Measurements from ENCODE around the gene ZNF185.

Gene ZNF185

DNA sequence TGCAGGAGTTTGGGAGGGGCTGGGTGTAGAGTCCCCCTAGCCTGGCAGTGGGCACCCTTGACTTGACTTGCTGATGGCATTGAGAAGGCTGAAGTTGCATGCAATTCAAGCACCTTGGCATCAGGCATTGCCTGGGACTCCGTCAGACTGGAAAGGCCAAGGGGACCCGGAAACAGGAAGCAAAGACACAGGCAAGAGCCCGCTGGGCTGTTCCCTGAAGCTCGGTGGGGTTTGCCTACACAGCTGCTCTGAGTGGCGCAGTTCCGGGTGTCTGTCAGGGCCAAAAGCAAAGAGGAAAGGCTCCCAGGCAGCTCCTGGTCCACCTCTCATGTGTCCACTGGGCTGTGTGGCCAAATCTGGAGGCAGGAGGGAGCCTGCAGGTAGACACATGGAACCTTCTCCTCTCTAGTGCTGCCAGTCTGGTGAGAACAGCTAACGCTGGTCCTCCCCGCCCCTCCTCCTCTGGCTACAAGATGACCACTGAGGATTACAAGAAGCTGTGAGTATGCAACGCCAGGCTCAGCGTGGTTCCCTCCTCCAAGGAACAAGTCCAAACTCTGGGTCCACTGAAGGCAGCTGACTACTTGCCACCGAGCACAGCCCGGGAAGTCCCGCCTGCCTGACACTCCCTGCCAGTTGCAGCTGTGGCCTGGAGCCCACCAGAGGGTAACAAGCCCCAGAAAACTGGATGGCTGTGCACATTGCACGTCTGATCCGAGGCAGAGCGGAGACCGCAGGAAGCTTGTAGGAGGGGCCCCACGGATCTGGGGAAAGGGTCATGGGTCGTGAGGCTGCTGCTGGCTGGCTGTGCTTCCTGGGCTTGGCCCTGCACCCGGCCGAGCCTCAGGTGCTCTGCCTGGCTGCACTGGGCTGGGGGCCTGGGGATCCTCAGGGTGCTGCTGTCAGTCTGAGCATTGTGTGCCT is 20.1 kb downstream of the ZNF185 start:
- no peak for DNase-seq (ENCODE audit: low spot score)

DNA sequence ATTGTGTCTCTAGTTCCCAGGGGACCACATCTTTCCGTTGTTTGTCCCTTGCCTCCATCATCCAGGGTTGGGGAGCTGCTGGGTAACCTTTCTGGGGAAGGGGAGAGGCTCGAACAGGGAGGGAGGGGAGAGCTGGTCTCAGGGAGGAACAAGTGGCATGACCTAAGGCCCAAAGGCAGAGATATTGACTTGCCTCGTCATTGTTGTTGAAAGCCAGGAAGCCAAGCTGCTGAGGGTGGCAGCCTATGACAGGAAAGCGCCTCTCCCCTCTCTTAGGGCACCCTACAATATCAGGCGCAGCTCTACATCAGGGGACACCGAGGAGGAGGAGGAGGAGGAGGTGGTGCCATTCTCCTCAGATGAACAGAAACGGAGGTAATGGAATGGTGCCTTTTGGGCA is 20.8 kb downstream of the ZNF185 start:
- DNase-seq (ENCODE audit: low spot score) = no peak

DNA sequence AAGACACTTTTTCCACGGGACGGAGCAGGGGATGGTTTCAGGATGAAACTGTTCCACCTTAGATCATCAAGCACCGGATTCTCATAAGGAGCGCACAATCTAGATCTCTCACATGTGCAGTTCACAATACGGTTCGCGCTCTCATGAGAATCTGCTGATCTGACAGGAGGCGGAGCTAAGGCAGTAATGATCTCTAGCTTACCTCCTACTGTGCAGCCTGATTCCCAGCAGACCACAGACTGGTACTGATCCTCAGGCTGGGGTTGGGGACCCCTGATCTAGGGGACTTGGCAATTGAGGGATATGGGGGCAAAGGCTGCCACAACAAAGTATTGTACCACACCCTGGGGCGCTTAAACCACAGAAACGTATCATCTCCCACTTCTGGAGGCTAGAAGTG is 25.7 kb downstream of the ZNF185 start:
- no peak for DNase-seq (ENCODE audit: low spot score)

DNA sequence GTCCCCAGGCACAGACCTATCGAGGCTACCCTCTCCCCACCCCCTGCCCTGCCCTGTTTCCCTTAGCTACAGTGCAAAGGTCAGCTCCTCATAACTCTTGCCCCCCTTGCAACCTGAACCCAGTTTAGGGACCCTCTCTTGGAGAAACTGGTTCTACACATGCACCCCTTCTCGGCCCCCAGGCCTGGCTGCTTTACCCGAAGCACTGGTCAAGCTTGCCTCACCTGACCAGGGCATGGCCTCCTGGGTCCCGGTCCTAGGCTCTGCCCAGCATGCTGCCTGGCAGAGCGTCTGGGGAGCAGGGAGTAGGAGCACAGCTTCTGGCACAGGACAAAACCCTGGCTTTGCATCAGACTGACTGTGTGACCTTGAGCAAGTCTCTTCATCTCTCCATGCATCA is 28.0 kb downstream of the ZNF185 start:
- no peak for DNase-seq (ENCODE audit: low spot score)

DNA sequence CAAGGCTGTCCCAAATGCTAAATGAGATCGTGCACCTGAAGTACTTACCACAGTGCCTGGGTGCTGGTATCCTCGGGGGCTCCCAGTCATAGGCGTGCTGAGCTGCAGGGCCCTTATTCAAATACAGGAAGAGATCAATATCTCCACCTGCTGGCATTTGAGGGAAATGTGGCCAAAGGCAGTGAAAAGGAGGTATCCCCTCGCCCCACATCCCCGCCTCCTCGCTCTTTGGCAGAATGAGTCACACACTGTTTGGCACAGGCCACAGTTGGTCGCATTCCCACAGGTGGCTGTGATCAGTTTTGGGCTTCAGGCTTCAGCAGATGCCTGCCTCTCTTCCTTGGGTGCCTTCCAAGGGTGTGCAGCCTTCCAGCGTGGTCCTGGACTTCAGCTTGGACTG is 28.4 kb downstream of the ZNF185 start:
- DNase-seq (ENCODE audit: low spot score) = peak; percentile 37

DNA sequence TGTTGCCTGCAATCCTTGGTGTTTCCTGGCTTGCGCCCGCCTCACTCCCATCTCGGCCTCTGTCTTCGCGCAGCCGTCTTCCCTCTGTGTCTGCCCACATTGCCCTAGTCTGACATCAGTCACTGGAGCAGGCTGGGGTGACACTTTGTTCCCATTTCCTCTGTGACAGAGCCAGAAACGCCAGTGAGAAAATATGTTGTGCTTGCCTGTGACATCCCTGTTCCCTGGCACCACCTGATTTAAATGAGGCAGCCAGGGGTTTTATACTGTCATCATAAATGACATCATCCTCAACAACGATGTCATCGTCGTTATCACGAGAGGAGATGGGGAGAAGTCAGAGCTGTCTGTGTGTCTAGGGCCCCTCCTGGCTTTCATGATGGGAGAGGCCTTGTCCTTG is 29.1 kb downstream of the ZNF185 start:
- no peak for DNase-seq (ENCODE audit: low spot score)

DNA sequence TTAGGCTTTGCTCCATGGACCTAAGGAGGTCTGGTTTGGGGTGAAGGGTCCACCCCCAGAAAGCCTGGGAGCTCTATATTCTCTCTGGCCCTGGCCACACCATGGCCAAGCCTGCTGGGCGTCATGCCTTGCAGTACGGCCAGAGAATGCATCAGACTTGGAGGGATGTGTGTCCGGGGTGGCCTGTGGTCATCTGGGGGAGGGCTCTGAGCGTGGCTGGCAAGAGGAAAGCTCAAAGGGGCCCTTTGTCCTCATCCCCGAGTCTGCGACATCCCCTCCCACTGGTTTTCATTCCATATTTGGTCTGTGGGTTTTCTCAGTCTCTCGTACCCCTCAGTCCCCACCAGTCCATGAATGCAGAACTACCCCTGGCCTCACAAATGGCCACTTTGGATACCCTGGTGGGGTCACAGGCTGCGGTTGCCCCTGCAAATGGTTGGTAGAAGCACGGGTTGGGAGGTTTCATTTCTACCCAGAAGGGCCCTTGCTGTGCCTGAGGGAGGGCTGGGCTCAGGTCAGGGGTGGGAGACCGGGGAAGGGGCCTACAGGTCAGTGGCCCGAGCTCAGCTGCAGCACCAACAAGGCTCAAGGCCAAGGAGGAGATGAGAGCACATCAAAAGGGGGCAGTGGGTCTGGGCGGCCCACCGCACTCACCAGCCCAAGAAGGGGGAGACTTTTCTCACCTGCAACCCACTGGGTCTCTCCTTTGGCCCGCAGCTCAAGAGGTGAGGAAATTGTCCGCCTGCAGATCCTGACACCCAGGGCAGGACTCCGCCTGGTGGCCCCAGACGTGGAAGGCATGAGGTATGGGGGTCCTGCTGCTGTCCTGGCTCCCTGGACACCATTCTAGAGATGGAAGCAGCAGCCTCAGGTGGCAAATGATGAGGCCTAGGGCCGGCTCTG is 30.2 kb downstream of the ZNF185 start:
- DNase-seq (ENCODE audit: low spot score) = no peak

DNA sequence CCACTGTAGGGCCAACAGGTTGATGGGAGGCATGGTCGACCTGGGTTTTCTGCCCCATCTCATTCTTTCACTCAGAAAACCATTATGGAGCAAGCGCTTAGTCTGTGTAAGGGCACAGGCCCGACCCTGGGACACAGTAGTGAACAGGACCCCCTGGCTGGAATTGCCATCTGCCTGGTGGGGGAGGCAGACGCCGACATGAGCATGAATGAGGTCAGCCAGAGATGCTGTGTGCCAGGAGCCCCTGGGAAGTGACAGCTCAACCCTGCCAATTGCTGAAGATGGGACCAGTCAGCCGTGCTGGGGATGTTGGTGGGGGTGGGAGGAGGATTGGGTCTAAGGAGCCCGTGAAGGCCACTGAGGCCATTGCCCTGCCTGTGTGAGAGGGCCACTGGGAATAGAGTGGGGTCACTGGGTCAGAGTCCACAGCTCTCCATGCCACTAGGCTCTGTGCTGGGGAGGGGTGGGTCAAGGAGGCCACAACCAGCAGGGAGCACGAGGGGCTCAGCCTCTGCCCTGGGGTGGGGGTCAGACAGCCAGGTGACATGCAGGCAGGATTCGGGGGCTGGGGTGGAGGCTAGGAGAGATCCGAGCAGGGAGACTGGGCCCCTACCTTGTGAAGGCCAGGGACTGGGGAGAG is 31.0 kb downstream of the ZNF185 start:
- no peak for DNase-seq (ENCODE audit: low spot score)

DNA sequence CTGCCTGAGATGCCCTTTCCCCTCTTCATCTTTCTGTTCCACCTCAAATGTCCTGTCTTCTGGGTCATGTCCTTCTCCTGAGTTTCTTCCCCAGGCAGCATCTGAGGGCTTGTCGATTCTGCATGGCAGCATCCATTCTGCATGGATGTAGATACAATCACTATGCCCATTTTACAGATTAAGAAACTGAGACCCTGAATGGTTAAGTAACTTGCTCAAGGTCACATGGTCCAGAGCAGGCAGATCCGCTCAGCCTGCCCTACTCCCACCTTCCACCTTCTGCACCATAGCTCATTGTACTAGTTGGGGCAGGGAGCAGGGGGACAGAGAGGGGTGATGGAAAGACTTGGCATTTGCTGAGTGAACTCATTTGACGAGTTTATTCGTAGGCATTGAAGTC is 32.0 kb downstream of the ZNF185 start:
- DNase-seq (ENCODE audit: low spot score) = no peak

DNA sequence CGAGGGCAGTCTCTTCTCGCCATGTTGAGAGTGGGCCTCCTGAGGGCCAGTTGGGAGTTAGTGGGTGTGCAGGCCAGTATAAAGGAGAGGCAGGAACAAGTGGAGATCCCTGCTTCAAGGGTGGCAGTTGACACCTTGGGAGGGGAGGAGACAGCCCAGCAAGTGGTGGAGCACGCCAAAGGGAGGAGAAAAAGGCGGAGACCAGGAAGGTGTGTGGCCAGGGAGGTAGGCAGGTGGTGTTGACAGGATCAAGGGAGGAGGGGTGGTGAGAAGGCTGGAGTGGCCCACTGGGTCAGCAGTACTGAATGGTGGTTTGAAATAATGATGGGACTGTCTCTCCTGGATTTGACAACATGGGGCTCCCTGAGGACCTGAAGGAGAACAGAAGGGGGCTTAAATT is 32.6 kb downstream of the ZNF185 start:
- no peak for DNase-seq (ENCODE audit: low spot score)

DNA sequence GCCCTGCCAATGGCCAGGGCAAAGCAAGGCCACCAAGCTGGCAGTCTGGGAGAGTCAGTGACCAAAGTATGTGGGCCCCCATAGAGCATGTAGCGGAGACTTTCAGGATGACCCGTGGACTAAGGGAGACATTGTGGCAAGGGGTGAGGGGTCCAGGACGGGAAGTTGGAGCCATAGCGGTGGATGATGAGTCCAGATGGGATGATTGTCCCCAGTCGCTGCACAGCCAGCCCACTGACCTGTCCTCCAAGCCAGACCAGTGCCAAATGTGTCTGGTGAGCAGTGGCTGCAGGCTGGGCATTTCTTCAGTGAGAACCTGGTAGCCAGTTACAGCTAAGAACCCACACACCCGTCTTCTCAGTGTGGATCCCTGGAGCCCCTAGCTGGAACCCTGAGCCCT is 34.3 kb downstream of the ZNF185 start:
- no peak for DNase-seq (ENCODE audit: low spot score)

DNA sequence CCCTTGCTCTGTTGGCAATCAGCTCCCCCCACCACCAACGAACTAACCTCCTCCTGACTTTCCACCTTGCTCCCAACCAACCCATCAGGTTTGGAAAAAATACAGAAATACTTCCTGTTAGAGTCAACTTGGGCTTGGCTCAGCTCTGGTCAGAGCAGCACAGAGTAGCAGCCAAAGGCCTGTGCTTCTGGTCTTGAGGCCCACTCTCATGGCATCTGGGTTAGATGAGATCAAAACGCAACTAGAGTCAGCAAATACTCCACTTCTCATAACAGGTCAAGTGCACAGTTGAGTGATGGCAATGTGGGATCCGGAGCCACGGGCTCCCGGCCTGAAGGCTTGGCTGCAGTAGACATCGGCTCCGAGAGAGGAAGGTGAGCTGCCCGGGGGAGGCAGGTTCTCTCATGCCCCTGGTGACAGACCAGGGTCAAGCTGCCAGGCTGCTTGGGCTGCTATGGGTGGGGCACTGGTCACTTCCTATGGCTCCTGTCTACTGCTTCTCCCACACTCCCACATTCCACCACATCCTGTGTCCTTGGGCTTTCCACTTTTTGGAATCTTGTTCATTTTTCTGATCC is 34.8 kb downstream of the ZNF185 start:
- DNase-seq (ENCODE audit: low spot score) = no peak

DNA sequence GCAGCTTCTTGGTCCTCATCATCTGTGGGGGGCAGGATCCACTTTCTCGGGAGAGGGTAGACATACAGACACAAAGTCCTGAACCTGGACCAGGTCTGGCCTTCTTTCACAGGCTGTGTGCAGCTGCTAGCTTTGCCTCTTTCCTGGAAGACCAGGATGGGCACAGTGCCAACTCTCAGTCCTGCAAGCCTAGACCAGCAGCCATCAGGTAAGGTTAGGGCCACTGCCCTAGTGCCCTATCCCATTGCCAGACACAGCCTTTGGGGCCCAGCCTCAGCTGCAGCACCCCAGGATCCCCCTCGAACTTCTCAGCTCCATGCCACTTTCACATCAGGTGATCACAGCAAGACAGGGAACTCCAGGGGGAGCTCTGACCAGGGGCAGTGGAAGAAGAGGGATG is 38.4 kb downstream of the ZNF185 start:
- DNase-seq (ENCODE audit: low spot score) = no peak

DNA sequence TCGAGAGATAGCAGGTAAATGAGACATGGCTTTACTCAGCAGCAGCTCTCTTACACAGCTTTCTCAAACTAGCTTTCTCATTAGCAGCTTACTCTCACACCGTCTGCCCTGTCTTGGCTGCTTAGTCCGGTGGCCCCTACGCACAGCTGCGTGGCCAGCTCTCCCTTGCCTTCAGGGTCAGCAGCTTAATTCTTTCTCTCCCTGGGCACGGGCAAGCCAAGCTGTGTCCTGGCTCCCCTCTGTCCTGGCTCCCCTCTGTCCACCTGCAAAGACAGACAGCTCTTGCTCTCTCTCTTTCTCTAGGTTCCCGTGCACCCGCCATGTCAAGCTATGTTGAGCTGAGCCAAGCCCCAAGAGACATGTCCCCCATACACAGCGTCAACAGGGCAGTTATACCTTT is 39.4 kb downstream of the ZNF185 start:
- DNase-seq (ENCODE audit: low spot score) = no peak

DNA sequence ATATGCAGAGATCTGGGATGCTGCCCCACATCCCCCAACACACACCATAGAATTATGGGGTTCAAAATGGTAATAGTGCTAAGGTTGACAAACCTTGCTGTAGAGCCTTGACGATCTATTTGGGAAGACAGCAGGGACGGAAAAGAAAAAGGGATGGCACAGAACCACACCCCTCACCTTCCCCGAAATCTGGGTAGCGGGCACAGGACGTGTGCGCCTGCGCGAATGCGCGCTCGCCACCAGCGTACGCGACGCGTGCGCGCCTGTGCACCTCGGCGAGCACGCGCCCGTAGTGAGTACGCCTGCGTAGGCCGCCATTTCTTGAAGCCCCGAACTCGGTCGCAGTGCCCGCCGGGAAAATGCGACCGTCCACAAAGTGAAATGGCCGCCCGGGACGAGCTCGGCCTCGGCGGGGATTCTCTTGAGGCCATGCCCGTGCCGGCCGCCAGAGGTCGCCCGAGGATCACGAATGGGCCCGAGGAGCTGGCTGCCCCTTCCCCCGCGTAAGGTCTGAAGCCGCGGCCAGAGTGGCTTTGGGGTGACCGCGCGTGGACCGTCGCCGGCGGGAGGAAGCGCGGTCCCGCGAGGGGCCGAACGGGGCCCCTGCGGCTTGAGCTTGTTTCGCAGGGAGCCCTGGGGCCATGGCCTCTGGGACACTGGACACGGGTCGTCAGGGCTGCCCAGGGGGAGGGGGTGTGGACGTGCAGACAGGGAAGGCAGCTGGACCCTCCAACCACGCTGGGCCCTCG is 43.6 kb downstream of the ZNF185 start:
- peak; percentile 90 for DNase-seq (ENCODE audit: low spot score)

DNA sequence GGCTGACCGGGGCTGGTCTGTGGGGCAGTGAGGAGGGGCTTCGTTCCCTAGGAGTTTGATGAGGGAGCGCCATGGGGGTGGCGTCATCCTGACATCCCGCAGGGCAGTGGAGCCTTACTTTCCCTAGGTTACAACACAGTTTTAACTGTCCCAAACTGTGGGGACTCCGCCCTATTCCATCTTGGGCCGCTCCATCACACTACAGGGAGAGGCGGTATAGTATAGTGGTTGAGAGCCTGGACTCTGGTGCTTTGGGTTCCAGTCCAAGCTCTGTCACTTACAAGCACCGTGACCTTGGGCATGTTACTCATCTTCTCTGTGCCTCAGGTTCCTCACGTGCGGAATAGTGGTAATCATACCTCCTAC is 44.2 kb downstream of the ZNF185 start:
- no peak for DNase-seq (ENCODE audit: low spot score)

DNA sequence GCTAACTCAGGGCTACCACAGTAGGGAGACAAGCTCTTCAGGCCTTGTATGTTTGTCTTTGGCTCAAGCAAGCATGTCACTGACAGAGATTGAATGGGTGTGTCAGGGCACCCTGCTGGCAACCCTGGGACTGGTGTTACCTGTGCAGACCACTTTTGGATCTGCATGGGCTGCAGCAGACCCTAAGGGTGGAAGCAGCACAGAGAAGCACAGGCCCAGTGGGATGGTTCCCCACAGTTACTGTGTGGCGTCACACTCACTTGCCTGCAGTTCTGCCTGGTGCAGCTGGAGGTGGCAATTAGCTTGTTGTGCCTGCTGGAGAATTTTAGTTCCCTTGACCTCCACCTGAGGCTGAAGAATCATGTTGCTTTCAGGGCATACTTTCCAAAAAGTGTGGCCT is 46.0 kb downstream of the ZNF185 start:
- DNase-seq (ENCODE audit: low spot score) = no peak

DNA sequence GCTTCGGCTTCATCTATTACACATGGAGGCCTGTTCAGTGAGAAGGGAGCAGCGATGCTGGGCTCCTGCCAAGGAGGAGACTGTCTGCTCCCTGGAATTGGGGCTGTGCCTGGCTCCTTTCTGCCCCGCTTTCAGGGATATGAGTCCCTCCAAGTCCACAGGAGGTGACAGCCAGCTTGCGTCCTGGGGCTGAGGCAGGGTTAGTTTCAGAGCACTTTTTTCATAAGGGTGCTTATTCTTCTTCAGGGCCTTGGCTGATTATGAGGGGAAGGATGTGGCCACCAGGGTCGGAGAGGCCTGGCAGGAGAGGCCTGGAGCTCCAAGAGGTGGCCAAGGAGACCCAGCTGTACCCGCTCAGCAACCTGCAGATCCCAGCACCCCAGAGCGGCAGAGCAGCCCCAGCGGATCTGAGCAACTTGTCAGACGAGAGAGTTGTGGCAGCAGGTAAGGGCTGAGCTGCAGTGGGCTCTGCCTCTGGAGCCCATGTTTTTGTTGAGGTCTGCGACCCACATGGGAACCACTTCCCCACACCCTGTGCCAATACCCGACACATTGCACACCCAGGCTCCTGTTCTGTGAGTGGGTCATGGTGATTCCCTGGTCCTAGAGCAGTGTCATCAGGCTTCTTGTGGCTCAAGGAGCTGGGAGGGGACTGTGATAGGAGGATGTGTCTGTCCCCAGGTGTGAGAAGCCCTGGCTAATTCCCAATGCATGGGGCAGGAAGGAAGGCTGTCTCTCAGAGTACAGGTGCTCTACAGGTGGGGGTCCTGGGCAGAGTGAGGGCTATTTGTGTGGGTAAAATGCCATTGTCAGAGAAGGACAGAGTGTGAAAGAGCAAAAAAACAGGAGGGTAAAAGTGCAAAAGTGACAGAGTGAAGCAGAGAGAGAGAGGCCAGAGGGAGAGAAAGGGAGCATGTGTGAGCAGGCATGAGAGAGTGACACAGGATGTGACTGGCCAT is 47.4 kb downstream of the ZNF185 start:
- DNase-seq (ENCODE audit: low spot score) = no peak

DNA sequence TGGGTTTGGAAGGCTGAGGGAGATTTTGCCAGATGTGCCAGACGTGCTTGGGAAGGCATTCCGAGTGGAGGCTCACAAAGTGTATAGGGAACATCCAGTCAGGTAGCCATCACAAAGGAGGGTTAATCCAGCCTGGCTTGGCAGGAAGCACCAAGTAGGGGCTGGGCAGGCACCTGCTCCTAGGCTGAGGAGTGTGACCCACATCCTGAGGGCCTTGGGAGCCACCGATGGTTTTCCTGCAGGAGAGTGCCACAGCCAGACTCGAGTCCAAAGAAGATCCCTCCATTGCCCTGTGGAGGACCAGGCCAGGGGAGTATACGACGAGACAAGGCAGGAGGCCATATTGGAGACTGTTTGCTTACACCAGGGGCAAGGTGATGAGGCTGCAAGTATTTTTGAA is 48.8 kb downstream of the ZNF185 start:
- DNase-seq (ENCODE audit: low spot score) = no peak
